Psoas muscle (tissue), 8 donors: ENCODE data around the gene PLSCR1. TPM values are rescaled to one million over a fixed set of nuclear protein-coding genes. Genes with fewer than 3 reads are reported as not detected.

ENCODE experiments used
- ATAC-seq, 4 donors: fragments of 200-7000 bp; cut with Tn5 transposase; one replicate each; pipeline ENCODE4 v1.9.1; 2020; ENCODE audit warnings: moderate library complexity in 3 of 4, mild to moderate bottlenecking in 2 of 4
- DNase-seq, 2 donors: peaks; one replicate each; pipeline ENCODE4 v3.0.0-alpha.2; 2020
- H3K27ac ChIP-seq: fragments of 200-600 bp; one replicate; pipeline ENCODE4 v1.8.0; 2022
- H3K27me3 ChIP-seq, 3 donors: fragments of 200-600 bp in 1 of 3; one replicate each; pipeline versions ENCODE4 v1.6.1 to v1.8.0; 2013 to 2022; ENCODE audit warnings: low read length in 2 of 3, mild to moderate bottlenecking in 2 of 3, moderate library complexity in 1 of 3; ENCODE audit not compliant: insufficient read depth in 3 of 3
- H3K36me3 ChIP-seq, 2 donors: fragments of 200-600 bp in 1 of 2; one replicate each; pipeline versions ENCODE4 v1.6.1 to v1.8.0; 2013 to 2022; ENCODE audit warnings: low read depth in 1 of 2, mild to moderate bottlenecking in 1 of 2, moderate library complexity in 1 of 2; ENCODE audit not compliant: insufficient read depth in 1 of 2
- H3K4me1 ChIP-seq: fragments of 200-600 bp; one replicate; pipeline ENCODE4 v1.8.0; 2022
- H3K4me3 ChIP-seq: fragments of 200-600 bp; one replicate; pipeline ENCODE4 v1.8.0; 2022; ENCODE audit warnings: mild to moderate bottlenecking
- H3K9me3 ChIP-seq: fragments of 200-600 bp; one replicate; pipeline ENCODE4 v1.8.0; 2022
- WGBS, 3 donors: extraction: QIAGEN DNeasy Blood & Tissue Kit; methylation state at CpG; one replicate each; pipeline versions ENCODE4 v1.1.6 to v1.1.7; 2013; 5-methylcytosine and 5-hydroxymethylcytosine counted together
- intact Hi-C, 2 donors: fragments of 100-400 bp; cut with DNase I; formaldehyde crosslinking; loops; one replicate each; pipeline versions ENCODE4 v1.11.0 to v1.14.2; 2022
- polyA plus RNA-seq, 3 donors: library from polyadenylated mRNA; stranded (reverse); fragments of 200-250 nt; gene quantifications; one replicate each; pipeline ENCODE4 v1.2.3, GENCODE V29; 2013
- total RNA-seq, 4 donors: library from RNA; stranded (reverse); fragmentation: NEBNext Ultra II Directional in 2 of 4; extraction: Animal tissue kit (Norgen Biotek cat#: 25700) in 2 of 4; gene quantifications; one replicate each; pipeline versions ENCODE4 v1.2.1 to v1.2.4, GENCODE V29; 2021 to 2023
- TF ChIP-seq, protein P1 (sequence below): fragments of 200-600 bp; IDR thresholded peaks from one replicate; pipeline ENCODE4 v1.8.0; 2022; ENCODE audit warnings: antibody characterized with exemption
- donor health status: healthy with polysubstance abuse.
- donor health status: DM: no; HTN: no; CAD: no; lungs with moderate emphysema.
- donor health status: Bipolar disorder and iron deficiency.
- donor health status: healthy.
- donor health status: DM: yes; HTN: yes; CAD: no.
- donor health status: DM: no; HTN: no; CAD: no.
- donor health status: DM: no; HTN: no; CAD: no.
- donor health status: DM: yes; HTN: yes; CAD: no.

Gene PLSCR1
- total and polyA plus RNA-seq, 7 donors, result 7.1 to 31.0 (median 13.1) TPM

- Histone ChIP-seq H3K4me1 (no peaks in the 10 kb centered on the region), H3K9me3 (no peaks in the 10 kb centered on the region), H3K4me3 (no peak overlapping the region), H3K27me3 (no peaks in the 10 kb centered on the region), H3K27ac (no peak overlapping the region), H3K36me3 (no peaks in the 10 kb centered on the region)
- WGBS, 3 donors, result 0 to 50% (median 43%) methylated on average over 1 of the region's 1 CpG
- intact Hi-C loops, result no loop called here
- TF ChIP-seq, protein P1, sequence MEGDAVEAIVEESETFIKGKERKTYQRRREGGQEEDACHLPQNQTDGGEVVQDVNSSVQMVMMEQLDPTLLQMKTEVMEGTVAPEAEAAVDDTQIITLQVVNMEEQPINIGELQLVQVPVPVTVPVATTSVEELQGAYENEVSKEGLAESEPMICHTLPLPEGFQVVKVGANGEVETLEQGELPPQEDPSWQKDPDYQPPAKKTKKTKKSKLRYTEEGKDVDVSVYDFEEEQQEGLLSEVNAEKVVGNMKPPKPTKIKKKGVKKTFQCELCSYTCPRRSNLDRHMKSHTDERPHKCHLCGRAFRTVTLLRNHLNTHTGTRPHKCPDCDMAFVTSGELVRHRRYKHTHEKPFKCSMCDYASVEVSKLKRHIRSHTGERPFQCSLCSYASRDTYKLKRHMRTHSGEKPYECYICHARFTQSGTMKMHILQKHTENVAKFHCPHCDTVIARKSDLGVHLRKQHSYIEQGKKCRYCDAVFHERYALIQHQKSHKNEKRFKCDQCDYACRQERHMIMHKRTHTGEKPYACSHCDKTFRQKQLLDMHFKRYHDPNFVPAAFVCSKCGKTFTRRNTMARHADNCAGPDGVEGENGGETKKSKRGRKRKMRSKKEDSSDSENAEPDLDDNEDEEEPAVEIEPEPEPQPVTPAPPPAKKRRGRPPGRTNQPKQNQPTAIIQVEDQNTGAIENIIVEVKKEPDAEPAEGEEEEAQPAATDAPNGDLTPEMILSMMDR, result no peak
- ATAC-seq, result no peak
- DNase-seq, result no peak
Measured at GRCh38 chr3:146466604-146467003, 77.8 kb downstream of the PLSCR1 start.

- WGBS, 3 donors, result 74 to 85% (median 84%) methylated on average over 6 of the region's 6 CpGs
Measured at GRCh38 chr3:146465693-146466465, 78.5 kb downstream of the PLSCR1 start.

More at GRCh38 chr3:146465693-146466465, 78.5 kb downstream of the PLSCR1 start:
- Histone ChIP-seq H3K9me3 (no peaks in the 10 kb centered on the region), H3K4me1 (no peaks in the 10 kb centered on the region), H3K27me3 (no peaks in the 10 kb centered on the region), H3K36me3 (no peaks in the 10 kb centered on the region), H3K27ac (no peak overlapping the region), H3K4me3 (no peak overlapping the region)
- TF ChIP-seq, protein P1, result no peak
- intact Hi-C loops, result no loop called here
- DNase-seq (no peak), ATAC-seq (no peak)

Other genes starting within 250 kb of the PLSCR1 start
- not detected for gene PLSCR2, start 75.0 kb downstream of the PLSCR1 start, total RNA-seq
- gene PLSCR2, start 75.0 kb downstream of the PLSCR1 start, polyA plus RNA-seq, result not detected
- gene PLSCR5, start 60.7 kb upstream of the PLSCR1 start, total RNA-seq, result not detected
- not detected for gene PLSCR5, start 60.7 kb upstream of the PLSCR1 start, polyA plus RNA-seq